HG03175 (cell line): ENCODE data around the gene ISOC2.

ENCODE experiments used
- ATAC-seq: cut with Tn5 transposase; IDR thresholded peaks from one replicate; pipeline ENCODE4 v1.9.1; 2021; ENCODE audit warnings: mild to moderate bottlenecking, moderate library complexity; ENCODE audit not compliant: unreplicated experiment

ISOC2 gene

DNA sequence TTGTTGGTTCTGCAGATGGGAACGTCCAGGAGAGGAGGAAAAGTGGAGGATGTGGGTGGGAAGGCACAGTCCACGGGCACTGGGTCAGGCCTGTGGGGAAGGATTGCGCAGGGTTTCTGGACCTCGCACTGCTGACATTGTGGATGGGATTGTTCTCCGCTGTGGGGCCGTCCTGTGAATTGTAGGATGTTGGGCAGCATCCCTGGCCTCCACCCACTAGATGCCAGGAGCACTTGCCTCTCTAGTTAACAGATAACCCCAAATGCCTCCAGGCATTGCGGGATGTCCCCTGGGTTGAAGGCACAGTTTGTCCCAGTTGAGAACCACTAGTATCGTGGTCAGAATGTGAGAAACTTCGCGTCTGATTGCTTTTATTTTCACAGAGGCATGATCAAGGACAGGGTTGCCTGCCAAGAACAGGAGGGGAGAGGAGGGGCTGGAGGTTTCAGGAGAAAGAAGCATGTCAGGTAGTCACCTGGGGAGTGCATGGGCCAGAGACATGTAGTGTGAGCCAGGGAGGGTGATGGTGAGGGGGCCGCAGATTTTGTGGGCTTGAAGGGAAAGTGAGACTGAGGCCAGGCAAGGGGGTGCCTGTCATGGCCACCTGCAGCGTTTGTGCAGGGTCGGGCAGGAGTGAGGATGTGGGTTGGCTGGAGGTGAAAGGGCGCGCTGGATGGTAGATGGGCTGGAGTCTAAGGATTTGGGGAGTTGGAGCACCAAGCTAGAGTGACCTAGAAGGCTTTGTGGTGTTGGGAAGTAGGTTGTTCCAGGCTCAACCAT is 18.2 kb upstream of the ISOC2 start:
- ATAC-seq, result no peak

DNA sequence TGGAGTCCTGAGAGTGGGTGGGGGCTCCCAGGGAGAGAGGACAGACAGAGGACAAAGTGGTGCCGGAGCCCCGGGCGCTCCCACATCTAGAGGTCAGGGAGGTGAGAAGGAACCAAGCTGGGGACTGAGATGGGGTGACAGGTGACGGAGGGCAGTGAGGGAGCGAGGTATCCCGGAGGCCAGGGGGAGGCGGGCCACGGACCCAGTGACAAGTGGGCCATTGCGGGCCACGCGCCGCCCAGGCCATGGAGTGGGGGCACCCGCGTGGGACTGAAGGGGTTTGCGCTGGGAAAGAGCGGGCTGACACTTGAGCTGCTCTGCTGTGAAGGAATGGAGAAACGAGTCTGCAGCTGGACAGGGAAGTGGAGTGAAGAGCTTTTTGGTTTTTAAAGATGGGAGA is 17.6 kb upstream of the ISOC2 start:
- no peak for ATAC-seq

DNA sequence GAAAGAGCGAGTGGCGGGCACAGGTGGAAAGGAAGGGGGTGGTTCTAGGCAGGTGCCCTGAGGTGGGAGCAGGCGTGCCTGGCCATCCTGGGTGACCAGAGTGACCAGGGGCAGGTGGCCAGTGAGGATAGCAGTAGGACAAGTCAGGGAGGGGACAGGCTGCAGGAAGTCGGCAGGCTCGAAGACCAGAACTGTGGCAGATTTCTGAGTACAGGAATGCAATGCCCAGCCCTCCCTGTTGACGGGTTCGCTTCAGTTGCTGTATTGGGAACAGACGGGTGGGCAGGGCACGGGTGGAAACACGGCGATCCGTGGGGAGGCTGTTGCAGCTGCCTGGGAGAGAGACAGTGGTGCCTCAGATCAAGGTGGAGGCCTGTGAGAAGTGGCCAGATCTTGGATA is 16.9 kb upstream of the ISOC2 start:
- ATAC-seq, result no peak

DNA sequence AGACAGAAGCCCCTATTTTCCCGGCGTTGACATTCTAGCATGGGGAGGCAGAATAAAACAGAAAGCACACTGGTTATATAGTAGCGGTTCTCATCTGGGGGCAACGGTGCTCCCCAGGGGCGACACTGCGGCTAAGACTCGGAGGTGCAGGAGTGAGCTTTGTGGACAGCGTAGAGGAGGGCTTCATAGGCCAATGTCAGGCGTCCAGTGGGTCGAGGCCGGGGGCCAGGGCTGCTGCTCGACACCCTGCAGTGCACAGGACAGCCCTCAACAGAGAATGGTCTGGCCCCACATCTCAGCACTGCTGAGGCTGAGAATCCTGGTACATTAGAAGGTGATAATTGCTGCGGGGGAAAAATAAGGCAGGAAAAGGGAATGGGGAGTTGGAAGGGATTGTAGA is 16.5 kb upstream of the ISOC2 start:
- ATAC-seq, result no peak

DNA sequence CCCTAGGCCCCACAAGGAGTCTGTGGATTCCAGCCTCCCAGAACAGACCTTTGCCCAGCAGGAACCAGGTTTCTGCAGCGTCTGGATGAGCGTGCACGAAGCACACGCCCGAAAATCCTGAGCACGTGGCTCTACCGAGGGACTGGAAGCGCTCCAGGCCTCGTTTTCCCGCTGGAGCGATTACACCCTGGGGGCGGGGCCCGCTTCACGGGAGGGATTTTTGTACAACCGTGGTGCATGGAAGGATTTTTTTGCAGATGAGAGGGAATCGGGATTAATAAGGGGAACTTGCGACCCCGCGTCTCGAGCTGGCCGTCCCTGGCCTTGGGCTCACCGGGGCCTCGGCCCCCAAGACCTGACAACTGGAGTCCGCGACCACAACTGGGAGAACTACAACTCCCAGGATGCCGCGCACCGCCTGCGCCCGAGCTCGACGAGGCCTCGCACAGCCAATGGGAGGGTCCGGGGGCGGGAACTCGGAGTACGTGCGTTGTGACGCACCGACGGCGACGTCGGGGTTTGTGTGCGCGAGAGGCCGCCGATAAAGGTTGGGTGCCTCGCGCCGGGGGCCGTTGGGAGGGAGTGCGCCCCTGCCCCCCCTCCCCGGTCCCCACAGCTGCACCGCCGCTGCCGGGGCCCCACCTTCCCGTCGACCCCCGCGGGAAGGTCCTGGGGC is 14.8 kb upstream of the ISOC2 start, which contains the start of gene ZNF628:
Gene ZNF628, plus strand, starts transcription at position 518 of the 676 bp plus-strand sequence. CDS start 3,294 bp downstream, outside the sequence.
- ATAC-seq, result peak; percentile 94

DNA sequence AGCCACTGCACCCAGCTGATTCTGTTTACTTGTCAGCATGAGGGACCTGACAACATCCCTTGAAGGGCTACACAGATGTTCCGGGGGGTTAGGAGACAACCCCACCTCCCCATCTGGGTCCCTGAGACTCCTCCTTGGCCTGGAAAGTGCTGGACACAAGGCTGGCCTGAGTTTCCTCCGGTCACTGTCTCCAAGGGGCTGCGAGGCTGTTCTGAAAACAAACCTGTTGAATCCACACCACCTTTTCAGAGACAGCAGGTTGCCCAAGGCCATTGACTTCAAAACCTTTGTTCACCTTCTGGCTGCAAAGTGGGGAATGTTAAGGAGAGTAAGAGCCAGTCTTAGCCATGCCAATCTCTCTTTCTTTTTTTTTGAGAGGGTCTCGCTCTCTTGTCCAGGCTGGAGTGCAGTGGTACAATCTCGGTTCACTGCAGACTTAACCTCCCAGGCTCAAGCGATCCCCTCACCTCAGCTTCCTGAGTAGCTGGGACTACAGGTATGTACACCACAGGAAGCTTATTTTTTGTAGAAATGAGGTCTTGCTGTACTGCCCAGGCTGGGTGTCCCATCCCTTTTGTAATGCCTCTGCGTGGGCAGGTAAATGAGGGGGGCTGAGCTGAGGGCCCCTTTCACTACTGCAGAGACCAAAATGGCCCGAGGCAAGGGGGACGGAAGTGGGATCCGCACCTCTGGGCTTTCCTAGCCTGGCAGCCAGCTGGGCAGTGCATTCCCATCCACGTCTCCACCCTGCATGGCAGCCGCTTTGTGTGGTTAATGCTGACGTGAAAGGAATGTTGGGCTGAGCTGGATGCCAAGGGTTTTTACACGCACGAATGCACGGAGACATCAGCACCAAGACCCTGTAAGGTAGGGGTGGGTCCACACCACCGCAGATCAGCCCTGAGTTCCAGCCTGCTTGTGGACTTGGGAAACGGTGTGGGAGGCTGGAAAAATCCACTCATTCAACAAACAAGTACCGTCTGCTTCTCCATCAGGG is 13.1 kb upstream of the ISOC2 start:
- ATAC-seq, result no peak

GRCh38 chr19:55473225-55474012 is 12.0 kb upstream of the ISOC2 start:
- no peak for ATAC-seq

DNA sequence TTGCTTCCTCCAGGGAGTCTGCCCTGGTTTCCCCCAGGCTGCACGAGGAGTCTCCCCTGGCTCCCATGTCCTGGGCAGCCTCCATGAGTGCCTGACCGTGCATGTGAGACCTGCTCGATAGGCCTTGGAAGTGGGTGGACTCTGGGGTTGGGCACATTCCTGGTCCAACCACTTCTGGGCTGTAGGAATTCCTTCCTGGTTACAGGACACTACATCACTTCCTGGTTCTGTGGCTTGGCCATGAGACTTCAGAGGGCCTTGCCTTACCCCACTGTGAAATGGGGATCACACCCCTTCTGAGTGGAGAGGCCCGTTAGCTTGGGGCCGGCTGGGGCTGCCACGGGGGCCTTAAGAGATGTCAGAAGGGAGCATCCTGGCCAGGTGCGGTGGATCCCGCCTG is 11.0 kb upstream of the ISOC2 start:
- no peak for ATAC-seq

DNA sequence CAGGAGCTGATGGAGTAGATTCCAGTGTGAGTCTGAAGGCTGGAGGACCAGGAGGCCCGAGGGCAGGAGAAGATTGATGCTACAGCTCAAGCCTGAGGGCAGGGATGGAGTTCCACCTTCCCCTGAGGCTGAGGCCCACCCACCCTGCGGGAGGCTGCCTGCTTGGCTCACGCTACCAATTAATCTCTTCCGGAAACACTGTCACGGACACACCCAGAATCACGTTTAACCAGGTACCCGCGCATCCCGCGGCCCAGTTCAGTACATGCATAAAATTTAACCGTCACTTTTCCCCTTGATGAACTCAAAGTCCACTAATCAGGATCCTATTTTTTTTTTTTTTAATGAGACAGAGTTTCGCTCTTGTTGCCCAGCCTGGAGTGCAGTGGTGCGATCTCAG is 9.8 kb upstream of the ISOC2 start:
- ATAC-seq, result no peak

DNA sequence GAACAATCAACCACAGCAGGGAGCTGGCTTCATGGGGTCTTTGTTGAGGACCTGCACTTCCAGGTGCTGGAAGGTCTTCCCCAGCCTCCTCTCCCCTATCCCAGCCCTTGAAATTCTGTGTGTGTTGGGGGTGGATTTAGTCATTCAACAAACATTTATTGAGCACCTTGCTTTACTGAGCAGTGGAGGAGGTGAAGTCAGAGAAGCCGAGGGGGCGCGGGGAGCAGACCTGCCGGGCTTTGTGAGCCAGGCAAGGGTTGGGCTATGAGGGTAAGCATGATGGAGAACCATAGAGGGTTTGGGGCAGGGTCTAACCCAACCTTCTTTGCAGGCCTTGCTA is 6.6 kb upstream of the ISOC2 start:
- no peak for ATAC-seq

- ATAC-seq, result peak; percentile 64
These were observed 6.0 kb upstream of the ISOC2 start for GRCh38 chr19:55467236-55468053.

GRCh38 chr19:55466241-55466614 is 4.8 kb upstream of the ISOC2 start:
- ATAC-seq, result no peak

DNA sequence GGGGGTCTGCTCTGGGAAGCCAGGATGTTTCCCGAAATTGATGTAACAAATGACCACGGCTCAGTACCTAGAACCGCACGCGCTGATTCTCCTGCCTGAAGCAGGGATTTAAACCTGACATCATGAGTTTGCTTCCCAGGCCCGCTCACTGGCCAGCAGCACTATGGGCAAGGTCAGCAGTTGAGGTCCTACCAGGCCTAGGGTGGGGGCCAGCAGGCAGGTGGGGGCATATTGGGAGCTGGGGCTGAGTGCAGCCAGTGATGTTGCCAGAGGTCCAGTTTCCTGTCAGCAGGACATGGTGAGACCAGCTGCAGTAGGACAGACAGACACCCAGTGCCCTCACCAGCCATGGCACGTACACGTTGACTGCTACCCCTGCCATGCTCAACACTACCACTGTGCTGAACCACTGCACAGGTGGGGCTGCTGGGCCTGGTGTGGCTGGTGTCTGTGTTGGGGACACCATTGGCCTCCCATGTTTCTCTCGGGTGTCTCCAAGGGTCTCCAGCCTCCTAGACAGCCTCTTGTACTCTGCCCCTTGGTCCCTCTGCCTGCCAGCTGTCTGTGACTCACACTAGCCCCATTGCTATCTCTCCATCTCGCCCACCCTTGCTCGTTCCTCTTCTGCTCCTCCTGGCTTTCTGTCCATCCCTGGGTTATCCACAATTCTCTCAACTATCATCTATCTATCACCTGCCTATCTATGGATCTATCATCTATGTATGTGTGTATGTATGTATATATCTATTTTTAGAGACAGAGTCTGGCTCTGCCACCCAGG is 4.2 kb upstream of the ISOC2 start:
- ATAC-seq, result no peak

- no peak for ATAC-seq
These were observed 3.2 kb upstream of the ISOC2 start, which contains the start of gene C19orf85 for GRCh38 chr19:55464662-55465054. Gene C19orf85 (minus strand): TSS chr19:55464751. CDS start chr19:55464554, 197 bp downstream.

DNA sequence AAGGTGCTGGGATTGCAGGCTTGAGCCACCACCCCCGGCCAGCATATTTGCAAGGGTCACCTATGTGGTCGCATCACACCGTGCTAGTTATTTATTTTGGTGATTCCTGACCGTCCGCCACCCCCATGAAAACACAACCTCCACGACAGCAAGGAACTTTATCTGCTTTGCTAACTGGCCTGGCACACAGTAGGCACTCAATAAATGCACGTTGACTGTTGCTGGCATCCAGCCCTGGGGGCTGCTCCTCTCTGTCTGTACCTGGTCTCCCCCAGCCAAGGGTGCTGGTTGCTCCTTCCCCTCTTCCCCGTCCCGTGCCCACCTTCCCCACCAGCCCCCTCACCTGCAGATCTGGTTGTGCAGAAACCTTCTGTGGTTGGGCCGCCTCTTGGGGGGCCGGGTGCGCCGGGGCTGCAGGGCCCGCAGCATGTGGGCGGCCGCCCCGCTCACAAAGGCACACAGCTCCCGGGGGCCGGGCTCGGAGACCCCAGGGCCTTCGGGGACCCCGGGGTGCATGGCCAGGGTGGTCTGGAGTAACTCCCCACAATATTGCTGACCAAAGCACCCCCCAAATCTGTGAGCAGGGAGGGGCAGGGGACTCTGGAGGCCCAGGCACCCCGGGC is 2.7 kb upstream of the ISOC2 start:
- no peak for ATAC-seq

GRCh38 chr19:55463583-55464031 is 2.2 kb upstream of the ISOC2 start:
- ATAC-seq, result no peak

DNA sequence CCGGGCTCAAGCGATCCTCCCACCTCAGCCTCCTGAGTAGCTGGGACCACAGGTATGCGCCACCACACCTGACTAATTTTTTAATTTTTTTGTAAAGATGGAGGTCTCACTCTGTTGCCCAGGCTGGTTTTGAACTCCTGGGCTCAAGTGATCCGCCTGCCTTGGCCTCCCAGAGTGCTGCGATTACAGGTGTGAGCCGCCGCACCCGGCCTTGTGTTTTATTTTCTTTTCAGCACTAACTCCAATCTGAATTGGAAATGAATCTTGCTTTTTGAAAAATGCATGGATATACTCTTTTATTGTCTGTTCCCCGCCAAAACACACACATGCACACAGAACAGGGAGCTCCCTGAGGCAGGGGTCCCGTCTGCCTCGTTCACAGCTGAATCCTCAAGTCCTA is 1.3 kb upstream of the ISOC2 start:
- ATAC-seq, result no peak

DNA sequence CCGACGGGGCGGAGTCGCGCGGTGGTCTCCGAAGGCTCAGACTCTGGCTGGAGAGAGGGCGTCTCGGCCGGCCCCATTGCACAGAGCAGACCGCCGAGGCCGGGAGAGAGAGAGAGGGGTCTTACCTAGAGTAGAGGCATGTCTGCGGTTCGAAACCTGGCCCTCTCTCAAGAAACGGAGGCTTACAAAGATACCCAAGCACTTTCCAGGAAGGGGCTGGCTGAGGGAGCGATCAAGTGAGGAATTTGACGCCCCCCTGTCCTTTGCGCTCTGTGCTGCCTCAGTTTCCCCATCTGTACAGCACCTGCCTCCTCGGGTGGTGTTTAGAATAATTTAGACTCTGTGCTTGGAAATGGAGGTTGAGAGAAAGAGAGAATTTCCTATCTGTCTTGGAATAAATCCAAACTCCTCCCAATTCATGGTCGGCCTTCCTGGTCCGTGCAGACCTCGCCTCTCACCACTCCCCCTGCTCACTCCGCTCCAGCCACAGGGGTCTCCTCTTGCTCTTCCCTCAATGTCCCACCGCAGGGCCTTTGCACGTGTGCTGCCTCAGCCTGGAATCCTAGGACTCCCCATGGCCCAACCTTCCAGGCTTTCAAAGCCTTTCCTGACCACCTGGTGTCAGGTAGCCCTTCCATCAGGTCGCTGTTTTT is 658 bp upstream of the ISOC2 start:
- no peak for ATAC-seq
